HFFc6 (cell line): ENCODE data around the gene AGPAT3. TPM values are rescaled to one million over a fixed set of nuclear protein-coding genes. Genes with fewer than 3 reads are reported as not detected.

Experiments used
- DNase-seq: peaks from one replicate; pipeline ENCODE4 v3.0.0-alpha.2; 2018
- H3K27ac Mint-ChIP-seq: 2 replicates; pipeline ENCODE4 v1.8.0; 2020; ENCODE audit warnings: mild to moderate bottlenecking, mixed read lengths
- H3K27me3 Mint-ChIP-seq: 2 replicates; pipeline ENCODE4 v1.8.0; 2021; ENCODE audit warnings: mild to moderate bottlenecking, moderate library complexity, mixed read lengths; ENCODE audit not compliant: insufficient read depth
- H3K36me3 Mint-ChIP-seq: 2 replicates; pipeline ENCODE4 v1.8.0; 2021; ENCODE audit warnings: low read depth, mixed read lengths
- H3K4me1 Mint-ChIP-seq: 2 replicates; pipeline ENCODE4 v1.8.0; 2020; ENCODE audit warnings: low read depth, mixed read lengths
- H3K4me3 Mint-ChIP-seq: 2 replicates; pipeline ENCODE4 v1.8.0; 2020; ENCODE audit warnings: mild to moderate bottlenecking, moderate library complexity, mixed read lengths
- H3K9me3 Mint-ChIP-seq: 2 replicates; pipeline ENCODE4 v1.8.0; 2020; ENCODE audit warnings: mild to moderate bottlenecking, mixed read lengths
- total RNA-seq, 6 experiments: library from RNA; stranded (reverse); fragmentation: NEBNext Ultra II Directional; extraction: Animal tissue kit (Norgen Biotek cat#: 25700); gene quantifications; 2 replicates in 1 of 6; 3 replicates in 5 of 6; pipeline ENCODE4 v1.2.3, GENCODE V29; 2021
- TF ChIP-seq, protein P1 (sequence below): fragments of 200-600 bp; sonication (generic); IDR thresholded peaks from 2 replicates; pipeline ENCODE4 v1.5.0; 2021; ENCODE audit warnings: antibody characterized with exemption, mild to moderate bottlenecking

Gene AGPAT3
- total RNA-seq, 6 experiments from 2014 or later = 94.6 to 114 (median 97.8) TPM

DNA sequence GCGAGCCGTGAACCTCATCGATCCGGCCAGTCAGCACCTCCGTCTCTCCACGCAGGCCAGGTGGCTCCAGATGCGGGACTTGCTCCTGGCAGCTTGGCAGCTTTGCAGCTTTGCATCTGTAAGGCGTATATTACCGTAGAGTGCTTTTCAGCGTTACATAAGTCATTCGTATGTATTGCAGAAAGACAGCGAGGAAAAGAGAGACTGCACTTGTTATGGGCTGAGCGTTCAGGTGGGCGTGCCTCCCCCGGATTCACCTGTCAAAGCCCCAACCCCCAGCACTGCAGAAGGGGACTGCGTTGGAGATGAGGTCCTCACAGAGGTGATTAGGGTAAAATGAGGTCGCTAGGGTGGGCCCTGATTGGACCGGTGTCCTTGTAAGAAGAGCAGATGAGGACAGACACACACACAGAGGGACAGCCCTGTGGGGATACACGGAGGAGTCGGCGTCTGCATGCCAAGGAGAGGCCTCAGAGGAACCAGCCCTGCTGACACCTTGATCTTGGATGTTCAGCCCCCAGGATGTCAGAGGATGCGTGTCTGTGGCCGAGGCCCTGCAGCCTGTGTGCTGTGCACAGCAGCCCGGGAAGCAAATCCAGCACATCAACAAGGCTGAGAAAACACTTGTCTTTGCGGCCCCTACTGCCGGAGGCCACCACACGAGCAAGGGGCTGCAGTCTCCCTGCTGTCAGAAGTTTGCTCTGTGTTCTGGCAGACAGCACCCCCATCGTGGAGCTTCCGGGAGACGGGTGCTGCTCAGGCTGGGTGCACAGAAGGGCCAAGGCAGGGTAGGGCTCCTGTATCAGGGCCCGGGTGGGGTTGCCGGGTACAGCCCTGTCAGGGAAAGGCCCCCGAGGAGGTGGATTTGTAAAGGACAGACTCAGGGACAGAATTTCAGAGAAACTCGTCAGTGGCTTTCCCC is 10.9 kb upstream of the AGPAT3 start:
- TF ChIP-seq, protein P1, sequence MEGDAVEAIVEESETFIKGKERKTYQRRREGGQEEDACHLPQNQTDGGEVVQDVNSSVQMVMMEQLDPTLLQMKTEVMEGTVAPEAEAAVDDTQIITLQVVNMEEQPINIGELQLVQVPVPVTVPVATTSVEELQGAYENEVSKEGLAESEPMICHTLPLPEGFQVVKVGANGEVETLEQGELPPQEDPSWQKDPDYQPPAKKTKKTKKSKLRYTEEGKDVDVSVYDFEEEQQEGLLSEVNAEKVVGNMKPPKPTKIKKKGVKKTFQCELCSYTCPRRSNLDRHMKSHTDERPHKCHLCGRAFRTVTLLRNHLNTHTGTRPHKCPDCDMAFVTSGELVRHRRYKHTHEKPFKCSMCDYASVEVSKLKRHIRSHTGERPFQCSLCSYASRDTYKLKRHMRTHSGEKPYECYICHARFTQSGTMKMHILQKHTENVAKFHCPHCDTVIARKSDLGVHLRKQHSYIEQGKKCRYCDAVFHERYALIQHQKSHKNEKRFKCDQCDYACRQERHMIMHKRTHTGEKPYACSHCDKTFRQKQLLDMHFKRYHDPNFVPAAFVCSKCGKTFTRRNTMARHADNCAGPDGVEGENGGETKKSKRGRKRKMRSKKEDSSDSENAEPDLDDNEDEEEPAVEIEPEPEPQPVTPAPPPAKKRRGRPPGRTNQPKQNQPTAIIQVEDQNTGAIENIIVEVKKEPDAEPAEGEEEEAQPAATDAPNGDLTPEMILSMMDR = no peak
- Mint-ChIP-seq H3K27me3 (peaks cover 35% of the 10 kb centered on the region), H3K9me3 (no peaks in the 10 kb centered on the region), H3K36me3 (no peaks in the 10 kb centered on the region), H3K4me3 (no peak overlapping the region), H3K27ac (no peak overlapping the region), H3K4me1 (no peaks in the 10 kb centered on the region)
- no peak for DNase-seq

DNA sequence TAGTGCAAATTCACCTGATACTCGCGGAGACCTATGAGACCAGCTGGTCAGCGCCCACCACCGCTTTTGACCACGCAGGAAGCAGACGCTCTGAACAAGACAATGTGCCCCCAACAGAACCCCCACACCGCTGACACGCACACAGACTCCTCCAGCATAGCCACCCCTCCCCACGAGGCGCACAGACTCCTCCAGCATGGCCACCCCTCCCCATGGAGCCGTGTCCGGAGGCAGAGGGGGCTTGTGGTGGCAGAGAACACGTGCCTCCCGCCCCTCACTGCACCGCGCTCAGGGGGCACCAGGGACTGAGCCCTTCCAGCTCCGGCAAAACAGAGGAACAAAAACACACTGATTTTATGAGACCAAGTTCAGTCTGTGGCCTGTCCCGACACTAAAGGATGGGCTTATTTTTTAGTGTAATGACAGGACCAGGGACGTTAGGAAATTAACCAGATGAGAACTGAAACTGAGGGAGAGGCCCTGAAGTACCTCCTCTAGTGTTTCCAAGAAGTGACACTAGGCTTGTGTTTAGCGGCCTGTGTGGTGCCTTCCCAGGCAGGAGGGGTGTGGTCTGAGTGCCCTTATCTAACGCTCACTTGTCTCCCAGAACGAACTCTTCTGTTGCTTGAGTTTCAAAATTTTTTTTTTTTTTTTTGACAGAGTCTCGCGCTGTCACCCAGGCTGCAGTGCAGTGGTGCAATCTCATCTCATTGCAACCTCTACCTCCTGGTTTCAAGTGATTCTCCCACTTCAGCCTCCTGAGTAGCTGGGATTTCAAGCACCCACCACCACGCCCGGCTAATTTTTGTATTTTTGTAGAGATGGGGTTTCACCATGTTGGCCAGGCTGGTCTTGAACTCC is 10.0 kb upstream of the AGPAT3 start:
- peaks cover 27% of the 10 kb centered on the region for H3K27me3 Mint-ChIP-seq
- no peak overlapping the region for H3K27ac Mint-ChIP-seq
- peaks cover 4% of the 10 kb centered on the region for H3K4me1 Mint-ChIP-seq
- H3K36me3 Mint-ChIP-seq = no peaks in the 10 kb centered on the region
- no peaks in the 10 kb centered on the region for H3K9me3 Mint-ChIP-seq
- H3K4me3 Mint-ChIP-seq = no peak overlapping the region
- TF ChIP-seq, protein P1 = no peak
- no peak for DNase-seq

DNA sequence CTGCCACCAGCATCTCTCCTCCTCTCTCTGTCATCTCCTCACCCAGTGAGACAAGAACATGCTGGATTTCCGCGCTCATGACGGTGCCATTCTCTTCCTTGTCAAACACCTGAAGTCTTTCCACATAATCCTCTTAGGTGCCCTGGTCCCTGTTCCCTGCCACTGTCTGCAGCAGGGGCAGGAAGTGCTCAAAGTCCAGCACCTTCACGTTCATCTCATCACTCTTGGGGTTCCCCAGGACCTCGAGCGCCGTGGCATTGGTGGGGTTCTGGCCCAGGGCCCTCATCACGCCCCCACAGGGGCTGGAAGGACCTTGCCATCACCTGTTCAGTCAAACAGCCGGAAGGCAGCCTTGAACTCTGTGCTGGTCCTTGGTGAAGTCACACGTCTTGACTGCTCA is 9.1 kb upstream of the AGPAT3 start:
- no peaks in the 10 kb centered on the region for H3K36me3 Mint-ChIP-seq
- DNase-seq = no peak
- TF ChIP-seq, protein P1 = no peak

DNA sequence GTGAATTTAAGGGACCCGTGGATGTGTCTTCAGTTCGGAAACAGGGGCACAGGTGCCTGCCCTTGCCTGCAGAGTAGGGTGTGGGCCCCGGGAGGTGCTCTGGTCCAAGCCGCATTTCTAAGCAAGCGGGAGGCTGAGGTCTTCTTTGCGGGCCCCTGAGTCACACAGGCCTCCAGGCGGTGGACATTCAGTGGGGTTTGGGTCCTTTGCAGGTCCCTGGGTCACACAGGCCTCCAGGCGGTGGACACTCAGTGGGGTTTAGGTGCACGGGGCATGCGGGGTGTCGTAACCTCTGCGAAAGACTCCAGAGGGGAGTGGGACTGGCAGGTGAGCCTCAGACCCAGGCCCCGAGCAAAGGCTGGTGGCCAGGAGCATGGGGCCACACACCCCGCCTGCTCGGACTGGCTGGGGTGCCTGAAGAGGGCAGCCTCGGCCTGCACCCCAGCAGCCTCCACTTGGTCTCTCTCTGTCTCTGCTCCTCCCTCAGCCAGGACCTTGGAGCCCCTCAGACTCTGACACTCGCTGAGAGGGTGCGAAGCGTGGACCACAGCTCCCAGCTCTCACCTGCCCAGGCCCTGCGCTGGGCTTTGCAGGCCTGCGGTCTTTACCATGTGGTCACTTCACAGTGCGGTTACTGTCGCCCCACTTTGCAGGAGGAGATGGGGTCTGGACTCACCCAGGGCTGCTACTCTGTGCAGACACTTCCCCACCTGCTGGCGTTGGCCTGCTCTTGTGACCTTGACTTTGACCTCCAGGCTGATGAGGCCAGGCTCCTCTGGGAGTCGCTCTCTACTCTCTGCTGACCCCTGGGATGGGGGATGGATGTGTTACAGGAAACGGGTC is 6.0 kb upstream of the AGPAT3 start:
- TF ChIP-seq, protein P1 = no peak
- H3K4me1 Mint-ChIP-seq = peaks cover 13% of the 10 kb centered on the region
- no peaks in the 10 kb centered on the region for H3K36me3 Mint-ChIP-seq
- H3K27ac Mint-ChIP-seq = peak overlapping the region; percentile 26; the same call in 1 of the 2 replicates
- H3K27me3 Mint-ChIP-seq = peaks cover 13% of the 10 kb centered on the region
- H3K4me3 Mint-ChIP-seq = no peak overlapping the region
- DNase-seq = no peak
- no peaks in the 10 kb centered on the region for H3K9me3 Mint-ChIP-seq

More for the DNA sequence above, 9.1 kb upstream of the AGPAT3 start:
- peaks cover 13% of the 10 kb centered on the region for H3K4me1 Mint-ChIP-seq
- H3K27ac Mint-ChIP-seq = no peak overlapping the region
- H3K4me3 Mint-ChIP-seq = no peak overlapping the region
- H3K9me3 Mint-ChIP-seq = no peaks in the 10 kb centered on the region
- H3K27me3 Mint-ChIP-seq = peaks cover 22% of the 10 kb centered on the region

DNA sequence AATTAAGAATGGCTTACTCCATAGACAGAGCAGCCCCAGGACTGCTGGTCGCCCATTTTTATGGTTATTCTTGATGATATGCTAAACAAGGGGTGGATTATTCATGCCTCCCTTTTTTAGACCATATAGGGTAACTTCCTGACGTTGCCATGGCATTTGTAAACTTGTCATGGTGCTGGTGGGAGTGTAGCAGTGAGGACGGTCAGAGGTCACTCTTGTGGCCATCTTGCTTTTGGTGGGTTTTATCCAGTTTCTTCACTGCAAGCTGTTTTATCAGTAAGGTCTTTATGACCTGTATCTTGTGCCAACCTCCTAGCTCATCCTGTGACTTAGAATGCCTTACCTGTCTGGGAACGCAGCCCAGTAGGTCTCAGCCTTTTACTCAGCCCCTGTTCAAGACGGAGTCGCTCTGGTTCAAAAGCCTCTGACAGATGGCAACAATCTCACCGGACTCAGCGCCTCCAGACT is 5.2 kb upstream of the AGPAT3 start:
- DNase-seq = no peak
- peaks cover 13% of the 10 kb centered on the region for H3K27me3 Mint-ChIP-seq
- H3K36me3 Mint-ChIP-seq = no peaks in the 10 kb centered on the region
- peaks cover 13% of the 10 kb centered on the region for H3K4me1 Mint-ChIP-seq
- H3K9me3 Mint-ChIP-seq = no peaks in the 10 kb centered on the region
- TF ChIP-seq, protein P1 = no peak
- peak overlapping the region; percentile 77; the same call in 1 of the 2 replicates for H3K4me3 Mint-ChIP-seq
- peak overlapping the region; percentile 59 for H3K27ac Mint-ChIP-seq
